22Rv1 (cell line): ENCODE data around the gene PPT2.

Experiments
- H3K27ac ChIP-seq: fragments of 450-650 bp; 2 replicates; pipeline ENCODE4 v1.5.1; 2017
- ZFX ChIP-seq: fragments of 450-650 bp; IDR thresholded peaks from 2 replicates; pipeline ENCODE4 v1.6.1; 2017; ENCODE audit warnings: antibody characterized with exemption, borderline replicate concordance
- TF ChIP-seq, protein P1 (sequence below): fragments of 450-650 bp; IDR thresholded peaks from 2 replicates; pipeline ENCODE4 v1.5.1; 2017; ENCODE audit warnings: mild to moderate bottlenecking

Gene PPT2, protein sequence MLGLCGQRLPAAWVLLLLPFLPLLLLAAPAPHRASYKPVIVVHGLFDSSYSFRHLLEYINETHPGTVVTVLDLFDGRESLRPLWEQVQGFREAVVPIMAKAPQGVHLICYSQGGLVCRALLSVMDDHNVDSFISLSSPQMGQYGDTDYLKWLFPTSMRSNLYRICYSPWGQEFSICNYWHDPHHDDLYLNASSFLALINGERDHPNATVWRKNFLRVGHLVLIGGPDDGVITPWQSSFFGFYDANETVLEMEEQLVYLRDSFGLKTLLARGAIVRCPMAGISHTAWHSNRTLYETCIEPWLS

DNA sequence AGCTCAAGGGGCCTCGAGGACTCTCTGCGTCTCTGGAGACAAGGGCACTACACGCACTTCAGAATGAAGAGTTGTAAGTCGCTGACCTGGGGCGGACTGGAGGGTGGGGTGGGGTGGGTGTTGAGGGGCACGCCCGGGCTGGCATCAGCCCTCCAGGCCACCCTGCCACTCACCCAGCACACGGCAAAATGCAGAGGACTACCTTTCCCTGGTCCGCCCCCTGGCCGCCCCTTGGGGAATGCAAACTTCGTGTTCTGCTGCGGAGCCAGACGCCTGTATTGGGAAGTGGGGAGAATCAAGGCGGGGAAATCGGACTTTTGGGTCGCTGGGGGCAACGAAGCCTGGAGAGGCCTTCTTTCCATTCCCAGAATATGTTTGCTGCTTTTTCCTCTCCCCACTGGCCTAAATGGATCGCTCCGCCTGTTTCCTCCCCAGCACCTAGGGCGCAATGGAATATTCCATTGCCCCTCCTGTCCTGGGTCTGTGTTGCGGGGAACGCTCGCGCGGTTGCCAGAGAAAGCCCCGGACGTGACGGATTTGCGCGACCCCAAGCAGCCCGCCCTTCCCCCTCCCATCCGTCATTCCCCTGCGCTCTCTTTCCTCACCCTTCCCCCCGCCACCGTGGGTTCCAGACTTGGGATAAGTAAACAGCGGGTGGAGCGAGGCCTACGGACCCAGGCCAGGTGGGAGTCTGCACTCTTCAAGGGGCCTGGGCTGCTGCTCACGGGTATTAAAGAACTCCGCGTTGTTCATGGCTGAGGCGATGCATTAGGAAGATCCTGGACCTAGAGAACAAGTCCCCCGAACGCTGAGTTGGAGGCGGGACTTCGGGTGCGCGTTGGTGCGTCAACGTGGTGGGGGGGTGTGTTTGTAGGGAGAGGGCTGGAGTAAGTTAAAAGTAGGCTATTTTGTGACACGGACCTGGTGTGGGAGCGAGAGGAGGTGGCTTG lies at the start of gene PPT2:
PPT2 (plus strand) TSS at position 578 of the 950 bp plus-strand sequence. CDS start 454 bp downstream, outside the sequence.
- no peak for TF ChIP-seq ZFX
- TF ChIP-seq, protein P1, sequence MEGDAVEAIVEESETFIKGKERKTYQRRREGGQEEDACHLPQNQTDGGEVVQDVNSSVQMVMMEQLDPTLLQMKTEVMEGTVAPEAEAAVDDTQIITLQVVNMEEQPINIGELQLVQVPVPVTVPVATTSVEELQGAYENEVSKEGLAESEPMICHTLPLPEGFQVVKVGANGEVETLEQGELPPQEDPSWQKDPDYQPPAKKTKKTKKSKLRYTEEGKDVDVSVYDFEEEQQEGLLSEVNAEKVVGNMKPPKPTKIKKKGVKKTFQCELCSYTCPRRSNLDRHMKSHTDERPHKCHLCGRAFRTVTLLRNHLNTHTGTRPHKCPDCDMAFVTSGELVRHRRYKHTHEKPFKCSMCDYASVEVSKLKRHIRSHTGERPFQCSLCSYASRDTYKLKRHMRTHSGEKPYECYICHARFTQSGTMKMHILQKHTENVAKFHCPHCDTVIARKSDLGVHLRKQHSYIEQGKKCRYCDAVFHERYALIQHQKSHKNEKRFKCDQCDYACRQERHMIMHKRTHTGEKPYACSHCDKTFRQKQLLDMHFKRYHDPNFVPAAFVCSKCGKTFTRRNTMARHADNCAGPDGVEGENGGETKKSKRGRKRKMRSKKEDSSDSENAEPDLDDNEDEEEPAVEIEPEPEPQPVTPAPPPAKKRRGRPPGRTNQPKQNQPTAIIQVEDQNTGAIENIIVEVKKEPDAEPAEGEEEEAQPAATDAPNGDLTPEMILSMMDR = no peak
- H3K27ac ChIP-seq = peak within 1 kb of the TSS; percentile 86

DNA sequence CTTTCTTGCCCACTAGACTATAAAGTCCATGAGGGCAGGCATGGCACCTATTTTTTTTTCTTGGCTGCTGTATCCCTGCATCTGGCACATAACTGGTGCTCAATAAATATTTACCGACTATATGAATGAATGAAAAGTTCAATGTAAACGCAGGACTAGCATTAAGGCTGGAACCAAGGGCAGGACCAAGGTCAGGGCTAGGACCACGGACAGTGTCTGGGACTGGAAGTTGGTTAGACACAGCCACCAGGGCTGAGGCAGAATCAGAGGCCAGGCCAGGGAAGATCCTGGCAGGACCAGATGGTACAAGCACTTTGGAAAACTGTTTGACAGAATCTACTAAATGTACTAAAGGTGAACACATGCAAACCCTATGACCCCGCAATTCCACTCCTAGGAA lies 48.5 kb upstream of the PPT2 start:
- H3K27ac ChIP-seq = no peak overlapping the region
- TF ChIP-seq, protein P1 = no peak
- TF ChIP-seq ZFX = no peak

DNA sequence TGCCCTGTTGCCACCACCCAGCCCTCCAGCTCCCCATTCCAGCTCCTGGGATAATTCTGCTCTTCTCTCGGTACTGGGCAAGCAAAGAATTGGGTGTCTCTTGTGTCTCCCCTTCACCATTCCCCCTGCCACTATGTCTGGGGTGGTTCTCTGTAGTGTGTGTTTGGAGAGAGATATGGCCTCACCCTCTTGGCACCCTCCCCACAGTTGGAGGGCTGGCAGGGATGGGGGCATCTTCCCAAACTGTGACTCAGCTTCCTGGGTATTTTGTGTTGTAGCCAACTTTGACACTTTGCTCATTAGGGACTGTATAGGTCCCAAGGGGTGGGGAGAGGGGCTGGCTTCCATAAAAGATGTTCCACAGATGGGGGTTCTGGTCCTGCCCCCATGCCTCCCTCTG lies 46.5 kb upstream of the PPT2 start:
- no peak for TF ChIP-seq ZFX
- TF ChIP-seq, protein P1 = no peak
- no peak overlapping the region for H3K27ac ChIP-seq

DNA sequence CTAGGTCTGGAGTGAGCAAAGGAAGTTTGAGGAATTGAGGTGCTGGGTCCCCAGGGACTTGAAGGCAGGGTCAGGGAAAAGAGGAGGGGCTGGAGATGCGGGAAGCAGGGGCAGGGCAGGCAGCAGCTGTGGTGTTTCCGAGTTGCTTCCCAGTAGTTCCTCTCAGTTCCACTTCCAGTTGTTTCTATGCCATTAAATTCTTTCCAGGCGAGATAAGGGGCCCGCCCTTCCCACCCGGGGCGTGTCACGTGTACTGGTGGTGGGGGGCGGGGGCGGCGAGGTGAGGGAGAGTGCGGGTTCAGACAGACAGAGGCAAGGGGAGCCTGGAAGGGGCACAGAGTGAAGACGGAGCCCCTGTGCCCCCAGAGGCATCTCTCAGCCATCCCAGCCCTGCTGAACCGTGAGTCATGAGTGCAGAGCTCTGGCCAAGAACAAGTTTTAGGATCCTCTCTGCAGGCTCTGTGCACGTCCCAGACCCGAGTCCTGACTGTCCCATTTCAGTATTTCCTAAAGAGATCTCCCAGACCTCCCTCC lies 45.8 kb upstream of the PPT2 start:
- H3K27ac ChIP-seq = no peak overlapping the region
- TF ChIP-seq ZFX = no peak
- TF ChIP-seq, protein P1 = no peak

DNA sequence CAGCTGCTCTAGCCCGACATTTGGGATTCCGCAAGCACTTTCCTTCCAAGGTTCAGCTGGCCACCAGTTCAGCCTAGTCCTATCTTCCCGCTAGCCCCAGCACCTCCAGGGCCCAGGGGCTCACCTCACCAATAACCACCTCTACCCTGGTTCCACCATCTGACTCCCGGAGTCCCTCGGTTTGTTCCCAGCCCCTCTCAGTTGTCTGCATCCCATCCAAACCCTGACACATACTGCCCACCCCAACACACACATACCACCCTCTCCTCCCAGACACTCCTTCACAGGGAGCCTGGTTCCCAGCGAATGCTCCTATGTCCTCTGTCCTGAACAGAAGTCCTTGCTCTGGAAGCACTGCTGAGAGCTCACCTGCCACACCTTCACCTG lies 45.2 kb upstream of the PPT2 start:
- no peak overlapping the region for H3K27ac ChIP-seq
- TF ChIP-seq, protein P1 = no peak
- no peak for TF ChIP-seq ZFX

DNA sequence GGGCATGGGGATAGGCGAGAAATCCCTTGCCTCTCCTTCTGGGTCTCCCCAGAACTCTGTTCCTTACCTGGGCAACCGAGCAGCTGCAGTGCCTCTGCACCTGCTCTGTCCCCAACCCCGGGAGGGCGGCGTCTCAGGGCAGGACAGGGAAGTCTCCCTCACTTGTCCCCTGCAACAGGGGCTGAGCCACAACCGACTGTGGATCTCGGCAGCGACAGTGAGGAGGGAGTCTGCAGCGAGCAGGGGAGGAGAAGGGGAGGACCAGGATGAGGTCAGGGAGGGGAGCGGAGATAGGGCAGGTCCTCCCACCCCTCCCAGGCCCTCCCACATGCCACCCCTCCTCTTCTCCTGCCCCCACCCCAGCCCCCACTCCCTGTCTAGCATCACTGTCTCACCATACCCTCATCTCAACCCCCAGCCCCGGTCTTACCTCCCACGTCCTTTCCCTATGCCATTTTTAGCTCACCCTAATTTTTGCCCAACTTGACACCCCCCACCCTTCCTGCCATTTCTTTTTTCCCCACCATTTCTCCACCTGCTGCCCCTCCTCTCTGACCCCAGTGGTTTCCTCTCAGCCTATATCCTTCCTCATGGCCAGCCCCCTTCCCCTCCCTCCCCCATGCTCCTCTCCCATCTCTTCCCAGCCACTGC lies 44.7 kb upstream of the PPT2 start, which contains the start of gene TNXB:
TNXB (minus strand) TSS at position 225 of the 651 bp plus-strand sequence. CDS start 11,140 bp downstream, outside the sequence.
- no peak for TF ChIP-seq ZFX
- TF ChIP-seq, protein P1 = no peak
- H3K27ac ChIP-seq = no peak within 1 kb of the TSS
